Stimulated activated CD8-positive, alpha-beta memory T cell treated with anti-CD3 and anti-CD28 coated beads, Interleukin-15, amount 100 ng/mL, for 24 hours (primary cell): Measurements from ENCODE around the gene DBI.
"Not testable (repeated sequence)": the region's sequence is repeated elsewhere in the genome, so short reads cannot be mapped to it uniquely, and the experiment has no call there.

Experiments
- DNase-seq: peaks from one replicate; pipeline ENCODE4 v3.0.0-alpha.2; 2020; ENCODE audit warnings: low read depth

DBI gene

DNA sequence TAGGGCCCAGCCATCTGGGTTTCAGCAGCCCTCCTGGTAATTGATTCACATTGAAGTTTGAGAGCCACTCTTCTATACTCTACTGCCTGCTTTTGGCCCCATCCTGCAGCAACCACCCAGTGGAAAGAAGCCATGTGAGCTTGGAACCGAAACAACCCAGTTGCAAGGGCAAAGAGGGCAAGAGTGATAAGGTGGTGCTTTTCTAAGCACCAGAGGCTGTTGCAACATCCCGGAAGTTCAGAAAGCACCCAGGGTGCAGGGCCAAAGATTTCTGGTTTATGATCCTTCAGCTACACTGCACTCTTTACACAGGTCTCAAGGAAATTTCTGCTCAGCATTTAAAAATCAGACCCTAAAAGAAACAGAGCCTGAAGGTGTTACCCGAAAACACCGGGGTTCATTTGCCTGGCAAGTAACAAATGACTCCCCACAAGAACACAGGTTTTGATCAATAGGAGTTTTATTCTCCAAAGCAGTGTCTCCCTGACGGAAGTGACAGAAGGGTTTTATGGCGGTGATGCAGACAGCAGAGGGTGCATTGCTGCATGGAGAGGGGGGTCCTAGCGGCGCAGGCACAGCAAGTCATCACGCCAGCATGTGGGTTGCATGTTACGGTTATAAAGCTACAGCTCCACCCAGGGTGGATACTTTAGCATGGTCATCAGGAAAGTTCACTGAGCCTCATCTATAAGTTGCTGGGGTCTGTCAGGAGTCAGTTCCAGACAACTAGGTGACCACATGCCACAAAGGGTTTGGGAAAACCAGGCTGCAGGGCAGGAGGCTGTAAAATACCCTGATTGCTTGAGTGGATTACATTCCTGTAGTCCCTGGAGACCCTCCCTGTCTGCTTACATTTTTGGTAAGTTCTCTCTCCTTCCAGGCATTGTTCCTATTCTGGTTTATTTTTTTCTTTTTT lies 36.1 kb downstream of the DBI start:
- DNase-seq = no peak

- not testable (repeated sequence) for DNase-seq
Measured at GRCh38 chr2:119403618-119404017, 36.8 kb downstream of the DBI start.

DNA sequence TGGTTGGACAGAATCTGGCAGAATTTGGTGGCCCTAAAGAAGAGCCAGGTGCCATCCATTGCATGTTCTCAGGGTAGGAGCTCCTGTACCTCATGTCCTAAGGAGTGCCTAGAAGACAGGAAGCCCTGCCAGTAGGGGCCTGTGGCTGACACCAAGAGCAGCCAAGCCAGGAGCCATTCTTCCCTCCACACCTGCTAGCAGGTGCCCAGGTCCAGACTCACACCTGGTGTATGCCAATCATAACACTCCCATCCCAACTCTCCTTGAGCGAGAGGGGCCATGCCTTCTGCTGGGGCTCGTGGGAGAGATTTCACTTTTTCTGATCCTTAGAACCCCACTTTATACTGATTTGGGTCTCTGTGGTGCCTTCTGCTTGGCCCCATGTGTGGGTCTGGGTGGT lies 38.4 kb downstream of the DBI start:
- no peak for DNase-seq

GRCh38 chr2:119407430-119408220 lies 40.8 kb downstream of the DBI start:
- no peak for DNase-seq

DNA sequence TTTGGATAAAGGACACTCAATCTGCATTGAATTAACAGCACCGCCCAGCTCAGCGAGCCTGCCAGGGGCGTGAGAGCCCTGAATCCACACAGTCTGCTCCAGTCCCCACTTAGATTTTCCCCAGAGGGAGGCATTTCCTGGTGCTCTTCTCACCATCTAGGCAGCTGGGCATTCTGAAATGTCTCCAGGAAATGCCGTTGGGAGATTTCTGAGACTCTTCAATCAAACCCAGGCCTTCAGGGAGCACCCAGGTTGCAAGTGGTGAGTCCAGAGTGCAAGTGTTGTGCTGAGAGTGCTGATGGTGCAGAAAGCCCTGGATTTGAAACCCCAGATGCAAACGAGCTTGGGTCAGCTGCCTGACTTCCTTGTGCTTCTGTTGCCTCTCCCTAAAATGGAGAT lies 41.4 kb downstream of the DBI start:
- no peak for DNase-seq

GRCh38 chr2:119409506-119409905 lies 42.7 kb downstream of the DBI start:
- no peak for DNase-seq

GRCh38 chr2:119414894-119415293 lies 48.1 kb downstream of the DBI start:
- no peak for DNase-seq

DNA sequence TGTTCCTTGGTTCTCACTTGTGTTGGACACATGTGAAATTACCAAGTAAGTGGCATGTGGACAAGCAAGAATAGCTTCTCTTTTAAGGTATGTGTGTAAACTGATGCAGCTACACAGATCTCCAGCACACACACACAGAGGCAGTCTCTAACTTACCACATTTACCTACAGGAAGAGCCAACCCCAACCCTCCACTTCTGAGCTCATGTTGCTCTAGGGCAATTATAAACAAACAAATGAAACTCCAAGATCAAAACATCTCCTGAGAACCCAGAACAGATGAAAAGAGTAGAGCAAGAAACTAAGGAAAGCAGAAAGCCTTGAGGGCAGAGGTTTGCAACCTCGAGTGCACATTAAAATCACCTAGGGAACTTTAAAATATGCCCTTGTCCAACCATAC lies 48.9 kb downstream of the DBI start:
- no peak for DNase-seq

- DNase-seq = no peak
Measured at GRCh38 chr2:119416299-119416923, 49.6 kb downstream of the DBI start.

- no peak for DNase-seq
Measured at GRCh38 chr2:119417908-119418307, 51.1 kb downstream of the DBI start.

GRCh38 chr2:119419065-119419464 lies 52.3 kb downstream of the DBI start:
- DNase-seq = no peak

GRCh38 chr2:119419803-119420508 lies 53.2 kb downstream of the DBI start:
- no peak for DNase-seq

- no peak for DNase-seq
Measured at GRCh38 chr2:119421304-119421703, 54.5 kb downstream of the DBI start.

DNA sequence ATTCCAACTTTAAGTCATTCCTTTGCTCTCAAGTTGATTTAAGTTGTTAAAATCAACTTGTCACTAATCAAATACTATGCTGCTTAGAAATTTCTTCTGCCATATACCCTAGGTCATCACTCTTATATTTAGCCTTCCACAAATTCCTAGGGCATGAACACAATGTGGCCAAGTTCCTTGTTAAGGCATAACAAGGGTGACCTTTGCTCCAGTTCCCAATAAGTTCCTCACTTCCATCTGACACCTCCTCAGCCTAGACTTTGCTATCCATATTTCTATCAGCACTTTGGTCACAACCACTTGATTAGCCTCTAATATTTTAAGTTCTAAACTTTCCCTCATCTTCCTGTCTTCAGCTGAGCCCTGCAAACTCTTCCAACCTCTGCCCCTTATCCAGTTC lies 55.0 kb downstream of the DBI start:
- no peak for DNase-seq
